ENCODE measurements around the gene GPATCH4. TPM values are rescaled to one million over a fixed set of nuclear protein-coding genes. Genes with fewer than 3 reads are reported as not detected.

GPATCH4 gene
- total RNA-seq, 1 experiment from 2014 or later, result 39.4 TPM

- Histone ChIP-seq H3K9me3 (ENCODE audit: control insufficient read depth in 1 of 2, insufficient read depth in 1 of 2, low read depth in 1 of 2, low read length in 2 of 2) (no peaks in the 10 kb centered on the region), H3K36me3 (ENCODE audit: control insufficient read depth in 1 of 2, insufficient read depth in 2 of 2, low read length in 2 of 2) (peaks cover 36 to 48% of the 10 kb centered on the region in 2 experiments), H3K9me2 (ENCODE audit: insufficient read depth) (no peaks in the 10 kb centered on the region), H3K79me2 (ENCODE audit: insufficient read depth, low read length) (no peaks in the 10 kb centered on the region), H4K20me1 (ENCODE audit: insufficient read depth) (no peaks in the 10 kb centered on the region), H3K9ac (ENCODE audit: low read length) (no peak overlapping the region), H3K27ac (ENCODE audit: low read depth, low read length) (no peak overlapping the region), H3K4me3 (replicated peaks in 1 of 2; ENCODE audit: low read depth in 1 of 2, low read length in 2 of 2) (no peak overlapping the region), H3K4me1 (ENCODE audit: control insufficient read depth in 1 of 2, insufficient read depth in 2 of 2, low read length in 2 of 2) (peaks cover 8 to 27% of the 10 kb centered on the region in 2 experiments; a peak in 3 of 4 replicates), H3K27me3 (ENCODE audit: insufficient read depth, low read length) (no peaks in the 10 kb centered on the region), H2AFZ (ENCODE audit: low read depth, low read length, poor library complexity, severe bottlenecking) (no peak overlapping the region), H3K4me2 (ENCODE audit: low read length) (no peak overlapping the region)
- BruUV-seq (replicated peaks), result TSS peak; percentile 8
- ChIA-PET RAD21 (ENCODE audit: low non-redundant PET in 1 of 2, low total read pairs in 2 of 2, uncharacterized antibody in 2 of 2, unreplicated experiment in 2 of 2) (no interaction called here), CTCF (interaction anchor here (5.9 kb wide), 1 partner anchor 14 kb away, joined by 33 read pairs; no protein-coding TSS in a partner anchor), POLR2A (interaction anchor here (1.3 kb wide), 1 partner anchor 19 kb away, joined by 4 read pairs; no protein-coding TSS in a partner anchor)
- intact Hi-C loops (cut with micrococcal nuclease), result no loop called here
- TF ChIP-seq SP1 (IDR thresholded peaks at IDR 0.05; ENCODE audit: low read depth) (no peak), ELF1 (IDR thresholded peaks at IDR 0.05; ENCODE audit: borderline replicate concordance, low read depth) (no peak), EGR1 (IDR thresholded peaks at IDR 0.05; ENCODE audit: low read depth) (no peak), MAX (IDR thresholded peaks at IDR 0.05) (no peak), ZFX (IDR thresholded peaks at IDR 0.05) (no peak), POLR2A (IDR thresholded peaks at IDR 0.05; ENCODE audit: borderline replicate concordance, extremely low read depth, insufficient read depth, insufficient read length) (no peak), YY1 (IDR thresholded peaks at IDR 0.05; ENCODE audit: extremely low read depth, insufficient replicate concordance, low read depth, low read length) (no peak), SRF (IDR thresholded peaks at IDR 0.05; ENCODE audit: low read depth) (no peak), POLR2AphosphoS5 (IDR thresholded peaks at IDR 0.05; ENCODE audit: low read depth, low read length) (no peak; the same call in 1 of the 2 replicates), ATF3 (IDR thresholded peaks at IDR 0.05) (no peak), JUND (IDR thresholded peaks at IDR 0.05) (no peak), ZNF274 (IDR thresholded peaks at IDR 0.05; ENCODE audit: low read depth, low read length) (no peak)
- no peak for DNase-seq (ENCODE audit: low read depth, low spot score)
- ATAC-seq, result no peak
Measured at GRCh38 chr1:156642265-156643048, 41.2 kb upstream of the GPATCH4 start.

All from HCT116 (cell line).